ENCODE data around the gene DBX1. TPM values are rescaled to one million over a fixed set of nuclear protein-coding genes. Genes with fewer than 3 reads are reported as not detected.

DBX1 gene
- total RNA-seq, result not detected

GRCh38 chr11:20160425-20161229 is at the start of gene DBX1:
Gene DBX1 (minus strand): TSS chr11:20160475. CDS start chr11:20160324, 151 bp downstream.
- DNase-seq (ENCODE audit: low spot score), result no peak
- TF ChIP-seq CTCF (IDR thresholded peaks at IDR 0.05), result no peak
- no peak for ATAC-seq (ENCODE audit: low FRiP score)

- DNase-seq (ENCODE audit: low spot score), result no peak
- no peak for ATAC-seq (ENCODE audit: low FRiP score)
- no peak for TF ChIP-seq CTCF (IDR thresholded peaks at IDR 0.05)
These were observed 48.4 kb upstream of the DBX1 start for GRCh38 chr11:20208622-20209111.

- ATAC-seq (ENCODE audit: low FRiP score), result no peak
- TF ChIP-seq CTCF (IDR thresholded peaks at IDR 0.05), result no peak
- no peak for DNase-seq (ENCODE audit: low spot score)
These were observed 47.7 kb upstream of the DBX1 start for GRCh38 chr11:20207781-20208621.

- TF ChIP-seq CTCF (IDR thresholded peaks at IDR 0.05), result no peak
- ATAC-seq (ENCODE audit: low FRiP score) (no peak), DNase-seq (ENCODE audit: low spot score) (no peak)
These were observed 45.5 kb upstream of the DBX1 start for GRCh38 chr11:20205807-20206206.

- no peak for DNase-seq (ENCODE audit: low spot score)
- no peak for ATAC-seq (ENCODE audit: low FRiP score)
- TF ChIP-seq CTCF (IDR thresholded peaks at IDR 0.05), result no peak
These were observed 44.4 kb upstream of the DBX1 start for GRCh38 chr11:20204681-20205080.

- DNase-seq (ENCODE audit: low spot score), result no peak
- ATAC-seq (ENCODE audit: low FRiP score), result no peak
- no peak for TF ChIP-seq CTCF (IDR thresholded peaks at IDR 0.05)
These were observed 43.6 kb upstream of the DBX1 start for GRCh38 chr11:20203831-20204230.

All from omental fat pad (tissue), 4 donors.